A549 treated with AZD9567 at 1 μM for 4 hours (cell line): ENCODE measurements around the gene IBA57. TPM values are rescaled to one million over a fixed set of nuclear protein-coding genes. Genes with fewer than 3 reads are reported as not detected.

Experiments
- total RNA-seq: library from RNA; stranded (reverse); fragments of 200-300 nt; extraction: Qiagen RNA extraction; gene quantifications from 5 replicates; pipeline ENCODE4 v1.2.3, GENCODE V29; 2022; ENCODE audit not compliant: insufficient read depth

Gene IBA57
- 5.9 to 7.7 TPM (median 7.1 TPM) in 5 replicates for total RNA-seq

GRCh38 chr1:228165372-228166169, at the start of gene IBA57:
TSS of gene IBA57 (plus strand) at chr1:228165804. CDS start at chr1:228165817, 13 bp downstream.

GRCh38 chr1:228139931-228140723, 25.5 kb upstream of the IBA57 start, which contains the start of gene GUK1:
TSS of gene GUK1 (plus strand) at chr1:228140279. CDS start at chr1:228140303, 24 bp downstream.

GRCh38 chr1:228149406-228150119, 16.0 kb upstream of the IBA57 start, which contains the start of gene GJC2:
TSS of gene GJC2 (plus strand) at chr1:228149930. CDS start at chr1:228157759, 7,829 bp downstream.

GRCh38 chr1:228207851-228208821, 42.5 kb downstream of the IBA57 start, which contains the start of gene OBSCN:
TSS of gene OBSCN (plus strand) at chr1:228208044. CDS start at chr1:228211784, 3,740 bp downstream.

Other genes starting within 250 kb of the IBA57 start
- 7.2 to 11.4 TPM (median 10.6 TPM) in 5 replicates for gene WNT9A, start 217.9 kb upstream of the IBA57 start, total RNA-seq
- gene WNT3A, start 158.8 kb upstream of the IBA57 start, total RNA-seq: 0.02 to 0.06 TPM (median 0.03 TPM) in 3 of 5 replicates, not detected in the others
- 396 to 460 TPM (median 441 TPM) in 5 replicates for gene ARF1, start 83.1 kb upstream of the IBA57 start, total RNA-seq
- 29.1 to 42.0 TPM (median 39.7 TPM) in 5 replicates for gene C1orf35, start 62.5 kb upstream of the IBA57 start, total RNA-seq
- 83.3 to 92.2 TPM (median 85.6 TPM) in 5 replicates for gene MRPL55, start 56.5 kb upstream of the IBA57 start, total RNA-seq
- 110 to 159 TPM (median 155 TPM) in 5 replicates for gene GUK1, start 25.5 kb upstream of the IBA57 start, total RNA-seq
- 0.31 to 0.52 TPM (median 0.49 TPM) in 4 of 5 replicates, not detected in the other for gene GJC2, start 15.9 kb upstream of the IBA57 start, total RNA-seq
- gene OBSCN, start 42.2 kb downstream of the IBA57 start, total RNA-seq: 2.5 to 5.9 TPM (median 5.6 TPM) in 5 replicates
- 34.8 to 39.8 TPM (median 37.0 TPM) in 5 replicates for gene TRIM11, start 241.0 kb downstream of the IBA57 start, total RNA-seq